Astrocyte of the spinal cord (primary cell): Measurements from ENCODE around the gene INPP5A.

ENCODE experiments used
- DNase-seq: peaks from one replicate; pipeline ENCODE4 v3.0.0; 2011; ENCODE audit warnings: low read depth, low spot score
- H3K4me3 ChIP-seq: 2 replicates; pipeline ENCODE4 v1.5.1; 2011; ENCODE audit warnings: low read depth, mild to moderate bottlenecking, low read length, moderate library complexity
- in situ Hi-C: cut with HindIII; loops from 2 replicates; pipeline ENCODE4 v1.10.0; 2017; ENCODE audit warnings: low sequenced_read_pairs
- TF ChIP-seq, protein P1 (sequence below): IDR thresholded peaks from 2 replicates; pipeline ENCODE4 v1.5.1; 2012; ENCODE audit warnings: low read depth, mild to moderate bottlenecking, low read length, inconsistent platforms

Gene INPP5A

GRCh38 chr10:132562177-132562915, 24.8 kb downstream of the INPP5A start:
- TF ChIP-seq, protein P1, sequence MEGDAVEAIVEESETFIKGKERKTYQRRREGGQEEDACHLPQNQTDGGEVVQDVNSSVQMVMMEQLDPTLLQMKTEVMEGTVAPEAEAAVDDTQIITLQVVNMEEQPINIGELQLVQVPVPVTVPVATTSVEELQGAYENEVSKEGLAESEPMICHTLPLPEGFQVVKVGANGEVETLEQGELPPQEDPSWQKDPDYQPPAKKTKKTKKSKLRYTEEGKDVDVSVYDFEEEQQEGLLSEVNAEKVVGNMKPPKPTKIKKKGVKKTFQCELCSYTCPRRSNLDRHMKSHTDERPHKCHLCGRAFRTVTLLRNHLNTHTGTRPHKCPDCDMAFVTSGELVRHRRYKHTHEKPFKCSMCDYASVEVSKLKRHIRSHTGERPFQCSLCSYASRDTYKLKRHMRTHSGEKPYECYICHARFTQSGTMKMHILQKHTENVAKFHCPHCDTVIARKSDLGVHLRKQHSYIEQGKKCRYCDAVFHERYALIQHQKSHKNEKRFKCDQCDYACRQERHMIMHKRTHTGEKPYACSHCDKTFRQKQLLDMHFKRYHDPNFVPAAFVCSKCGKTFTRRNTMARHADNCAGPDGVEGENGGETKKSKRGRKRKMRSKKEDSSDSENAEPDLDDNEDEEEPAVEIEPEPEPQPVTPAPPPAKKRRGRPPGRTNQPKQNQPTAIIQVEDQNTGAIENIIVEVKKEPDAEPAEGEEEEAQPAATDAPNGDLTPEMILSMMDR: no peak
- H3K4me3 ChIP-seq: no peak overlapping the region
- in situ Hi-C loops: no loop called here
- DNase-seq: no peak

DNA sequence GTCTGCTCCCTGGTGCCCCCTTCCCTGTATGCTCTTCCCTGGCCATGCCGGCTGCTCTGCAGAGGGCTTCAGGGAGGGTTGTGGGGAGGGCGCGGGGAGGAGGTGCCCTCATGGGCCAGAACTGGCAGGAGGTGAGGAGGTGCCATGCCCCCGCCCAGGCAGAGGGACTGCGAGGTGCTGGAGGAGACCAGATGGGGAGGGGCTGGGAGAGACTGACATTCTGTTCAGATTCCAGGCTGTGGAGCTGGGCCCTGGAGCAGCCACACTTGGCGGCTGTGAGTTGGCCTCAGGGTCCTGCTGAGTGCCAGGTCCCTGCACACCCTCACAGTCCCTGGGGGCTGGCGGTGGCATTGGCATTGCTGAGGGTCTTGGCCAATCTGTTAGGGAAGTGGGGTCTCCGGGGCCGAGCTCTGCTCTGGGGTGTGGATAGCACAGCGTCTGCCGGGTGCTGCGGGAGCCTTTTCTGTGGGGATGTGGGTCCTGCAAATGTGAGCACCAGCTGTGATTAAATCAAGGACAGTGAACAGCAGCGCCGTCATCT, 25.4 kb downstream of the INPP5A start:
- H3K4me3 ChIP-seq: no peak overlapping the region
- TF ChIP-seq, protein P1: no peak
- DNase-seq: no peak
- in situ Hi-C loops: no loop called here

DNA sequence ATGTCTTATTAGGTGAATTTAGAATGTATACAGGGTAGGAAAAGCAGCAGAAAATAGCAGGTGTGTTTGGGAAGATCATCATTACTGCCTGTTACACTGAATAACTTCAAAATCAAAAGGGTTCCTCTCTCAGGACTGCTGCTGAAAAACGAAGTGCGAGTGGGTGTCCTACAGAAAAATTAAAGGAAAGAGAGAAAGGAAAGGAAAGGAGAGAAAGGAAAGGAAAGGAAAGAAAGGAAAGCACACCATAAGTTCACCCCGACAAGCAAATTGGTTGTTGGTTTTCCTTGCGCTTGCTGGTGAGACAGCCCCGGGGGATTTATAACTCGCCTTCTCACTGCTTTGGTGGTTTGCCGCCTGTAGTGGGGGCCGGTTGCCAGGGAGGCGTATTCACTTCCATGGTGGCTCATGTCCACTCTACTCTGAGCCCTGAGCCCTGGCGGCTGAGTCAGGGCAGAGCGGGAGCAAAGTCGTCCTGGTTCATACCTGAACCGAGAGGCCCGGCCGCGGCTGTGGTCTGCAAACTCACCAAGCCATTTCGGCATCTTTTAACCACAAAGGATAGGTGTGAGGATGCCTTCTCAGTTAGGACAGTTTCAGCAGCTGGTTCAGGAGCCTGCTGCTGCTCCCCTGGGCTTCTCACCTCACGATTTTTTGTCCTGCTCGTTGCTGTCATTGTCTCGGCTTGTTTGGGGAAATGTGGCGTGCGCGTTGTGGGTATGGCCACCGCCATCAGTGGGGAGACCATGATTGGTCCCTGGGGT, 26.1 kb downstream of the INPP5A start:
- H3K4me3 ChIP-seq: no peak overlapping the region
- TF ChIP-seq, protein P1: no peak
- in situ Hi-C loops: no loop called here
- DNase-seq: peak; percentile 60

DNA sequence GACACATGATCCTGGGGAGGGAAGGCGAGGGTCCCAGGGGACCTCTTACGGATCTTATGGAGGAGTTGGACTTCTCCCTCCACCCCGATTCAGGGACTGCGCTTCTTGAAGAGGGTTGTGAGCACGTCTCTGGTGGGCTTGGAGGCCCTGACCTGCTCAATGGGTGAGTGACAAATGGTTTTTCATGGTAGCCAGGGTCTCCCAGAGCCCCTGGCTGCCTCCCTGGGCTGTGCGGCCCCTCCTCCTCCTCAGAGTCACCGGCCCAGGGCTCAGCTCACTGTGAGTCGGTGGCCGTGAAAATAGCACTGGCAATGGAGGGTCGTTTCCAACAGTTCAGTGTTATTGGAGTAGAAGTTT, 26.6 kb downstream of the INPP5A start:
- in situ Hi-C loops: no loop called here

GRCh38 chr10:132564690-132565089, 27.1 kb downstream of the INPP5A start:
- no peak for DNase-seq

More for the DNA sequence above, 26.6 kb downstream of the INPP5A start:
- no peak overlapping the region for H3K4me3 ChIP-seq
- DNase-seq: no peak
- TF ChIP-seq, protein P1: no peak

GRCh38 chr10:132565516-132566209, 28.1 kb downstream of the INPP5A start:
- in situ Hi-C loops: no loop called here
- H3K4me3 ChIP-seq: no peak overlapping the region
- TF ChIP-seq, protein P1: no peak
- no peak for DNase-seq

More at GRCh38 chr10:132564690-132565089, 27.1 kb downstream of the INPP5A start:
- TF ChIP-seq, protein P1: no peak
- in situ Hi-C loops: no loop called here
- H3K4me3 ChIP-seq: no peak overlapping the region
